HL-60 (cell line): ENCODE data around the gene EP400.
"Not testable (repeated sequence)": the region's sequence is repeated elsewhere in the genome, so short reads cannot be mapped to it uniquely, and the experiment has no call there.

Experiments
- DNase-seq, 2 experiments: peaks; one replicate each; pipeline ENCODE4 v3.0.0-alpha.2; 2010 to 2020; ENCODE audit warnings: low read depth in 1 of 2, low spot score in 1 of 2
- H3K27ac ChIP-seq: fragments of 250-450 bp; sonication (Bioruptor Pico); replicated peaks from 2 replicates; pipeline ENCODE4 v1.5.1; 2020; ENCODE audit warnings: mild to moderate bottlenecking, moderate library complexity
- H3K27me3 ChIP-seq: fragments of 250-450 bp; sonication (Bioruptor Pico); 2 replicates; pipeline ENCODE4 v1.5.1; 2021; ENCODE audit warnings: mild to moderate bottlenecking, moderate library complexity; ENCODE audit not compliant: insufficient read depth, poor library complexity, severe bottlenecking
- H3K4me3 ChIP-seq: replicated peaks from 2 replicates; pipeline ENCODE4 v1.5.1; 2011; ENCODE audit warnings: mild to moderate bottlenecking, control low read depth, low read length; ENCODE audit not compliant: insufficient read depth
- GABPA ChIP-seq: IDR thresholded peaks from 2 replicates; pipeline ENCODE4 v1.6.1; 2012; ENCODE audit warnings: low read depth
- POLR2AphosphoS5 ChIP-seq: IDR thresholded peaks from 2 replicates; pipeline ENCODE4 v1.6.1; 2012; ENCODE audit warnings: low read depth
- SPI1 ChIP-seq: IDR thresholded peaks from 2 replicates; pipeline ENCODE4 v1.6.1; 2012; ENCODE audit warnings: low read depth, mild to moderate bottlenecking, borderline replicate concordance
- TF ChIP-seq, protein P1 (sequence below): IDR thresholded peaks from one replicate; pipeline ENCODE4 v1.5.1; 2011; ENCODE audit warnings: low read length, control low read depth, inconsistent platforms; ENCODE audit not compliant: insufficient read depth
- TF ChIP-seq, protein P2 (sequence below): IDR thresholded peaks from 2 replicates; pipeline ENCODE4 v1.6.1; 2012; ENCODE audit warnings: low read depth; ENCODE audit not compliant: insufficient replicate concordance

The EP400 gene

DNA sequence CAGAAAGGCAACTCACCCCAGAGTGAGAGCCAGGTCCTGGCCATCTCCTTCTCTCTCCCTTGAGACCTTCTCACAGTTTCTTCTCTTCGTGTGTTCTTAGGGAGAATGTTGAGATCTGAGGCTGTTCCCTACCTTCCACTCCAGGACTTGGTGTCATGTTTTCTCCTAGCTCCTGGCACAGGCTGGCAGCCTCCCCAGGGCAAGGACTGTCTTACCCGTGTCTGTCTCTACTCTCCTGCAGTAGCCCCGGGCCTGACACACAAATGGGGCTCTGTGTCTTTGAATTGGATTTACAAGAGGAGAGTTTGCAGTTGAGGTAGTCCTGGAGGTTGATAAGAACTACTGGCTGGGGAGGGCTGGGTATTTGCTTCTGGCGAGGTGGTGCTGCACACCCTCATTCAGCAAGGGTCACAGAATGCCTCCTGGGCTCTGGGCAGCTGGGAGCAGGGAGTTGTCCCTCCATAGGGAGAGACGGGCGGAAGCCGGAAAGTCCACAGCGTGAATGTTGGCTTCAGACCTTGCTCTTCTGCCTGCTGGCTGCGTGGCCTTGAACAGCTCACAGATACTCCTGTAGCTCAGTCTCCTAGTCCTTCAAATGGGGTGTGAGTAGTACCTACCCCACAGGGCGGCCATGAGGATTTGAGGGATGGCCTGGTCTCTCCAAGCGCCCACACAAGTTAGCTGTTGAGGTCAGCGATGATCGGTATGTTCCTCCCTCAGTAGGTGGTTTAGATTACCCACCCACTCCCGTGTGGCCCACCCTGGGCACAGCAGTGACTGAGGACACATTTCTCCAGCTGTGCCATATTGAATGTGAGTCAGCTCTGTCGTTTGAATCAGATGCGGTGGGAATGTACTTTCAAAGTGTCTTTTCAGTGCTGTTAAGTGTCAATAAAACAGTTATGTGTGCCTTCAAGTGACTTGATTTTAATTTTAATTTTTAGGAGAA is 10.2 kb downstream of the EP400 start:
- Histone ChIP-seq H3K4me3 (no peak overlapping the region), H3K27me3 (no peaks in the 10 kb centered on the region), H3K27ac (no peak overlapping the region)
- no peak for DNase-seq
- TF ChIP-seq, protein P1, sequence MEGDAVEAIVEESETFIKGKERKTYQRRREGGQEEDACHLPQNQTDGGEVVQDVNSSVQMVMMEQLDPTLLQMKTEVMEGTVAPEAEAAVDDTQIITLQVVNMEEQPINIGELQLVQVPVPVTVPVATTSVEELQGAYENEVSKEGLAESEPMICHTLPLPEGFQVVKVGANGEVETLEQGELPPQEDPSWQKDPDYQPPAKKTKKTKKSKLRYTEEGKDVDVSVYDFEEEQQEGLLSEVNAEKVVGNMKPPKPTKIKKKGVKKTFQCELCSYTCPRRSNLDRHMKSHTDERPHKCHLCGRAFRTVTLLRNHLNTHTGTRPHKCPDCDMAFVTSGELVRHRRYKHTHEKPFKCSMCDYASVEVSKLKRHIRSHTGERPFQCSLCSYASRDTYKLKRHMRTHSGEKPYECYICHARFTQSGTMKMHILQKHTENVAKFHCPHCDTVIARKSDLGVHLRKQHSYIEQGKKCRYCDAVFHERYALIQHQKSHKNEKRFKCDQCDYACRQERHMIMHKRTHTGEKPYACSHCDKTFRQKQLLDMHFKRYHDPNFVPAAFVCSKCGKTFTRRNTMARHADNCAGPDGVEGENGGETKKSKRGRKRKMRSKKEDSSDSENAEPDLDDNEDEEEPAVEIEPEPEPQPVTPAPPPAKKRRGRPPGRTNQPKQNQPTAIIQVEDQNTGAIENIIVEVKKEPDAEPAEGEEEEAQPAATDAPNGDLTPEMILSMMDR: no peak
- TF ChIP-seq GABPA: no peak
- TF ChIP-seq POLR2AphosphoS5: no peak
- TF ChIP-seq, protein P2, sequence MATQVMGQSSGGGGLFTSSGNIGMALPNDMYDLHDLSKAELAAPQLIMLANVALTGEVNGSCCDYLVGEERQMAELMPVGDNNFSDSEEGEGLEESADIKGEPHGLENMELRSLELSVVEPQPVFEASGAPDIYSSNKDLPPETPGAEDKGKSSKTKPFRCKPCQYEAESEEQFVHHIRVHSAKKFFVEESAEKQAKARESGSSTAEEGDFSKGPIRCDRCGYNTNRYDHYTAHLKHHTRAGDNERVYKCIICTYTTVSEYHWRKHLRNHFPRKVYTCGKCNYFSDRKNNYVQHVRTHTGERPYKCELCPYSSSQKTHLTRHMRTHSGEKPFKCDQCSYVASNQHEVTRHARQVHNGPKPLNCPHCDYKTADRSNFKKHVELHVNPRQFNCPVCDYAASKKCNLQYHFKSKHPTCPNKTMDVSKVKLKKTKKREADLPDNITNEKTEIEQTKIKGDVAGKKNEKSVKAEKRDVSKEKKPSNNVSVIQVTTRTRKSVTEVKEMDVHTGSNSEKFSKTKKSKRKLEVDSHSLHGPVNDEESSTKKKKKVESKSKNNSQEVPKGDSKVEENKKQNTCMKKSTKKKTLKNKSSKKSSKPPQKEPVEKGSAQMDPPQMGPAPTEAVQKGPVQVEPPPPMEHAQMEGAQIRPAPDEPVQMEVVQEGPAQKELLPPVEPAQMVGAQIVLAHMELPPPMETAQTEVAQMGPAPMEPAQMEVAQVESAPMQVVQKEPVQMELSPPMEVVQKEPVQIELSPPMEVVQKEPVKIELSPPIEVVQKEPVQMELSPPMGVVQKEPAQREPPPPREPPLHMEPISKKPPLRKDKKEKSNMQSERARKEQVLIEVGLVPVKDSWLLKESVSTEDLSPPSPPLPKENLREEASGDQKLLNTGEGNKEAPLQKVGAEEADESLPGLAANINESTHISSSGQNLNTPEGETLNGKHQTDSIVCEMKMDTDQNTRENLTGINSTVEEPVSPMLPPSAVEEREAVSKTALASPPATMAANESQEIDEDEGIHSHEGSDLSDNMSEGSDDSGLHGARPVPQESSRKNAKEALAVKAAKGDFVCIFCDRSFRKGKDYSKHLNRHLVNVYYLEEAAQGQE: no peak
- TF ChIP-seq SPI1: no peak

DNA sequence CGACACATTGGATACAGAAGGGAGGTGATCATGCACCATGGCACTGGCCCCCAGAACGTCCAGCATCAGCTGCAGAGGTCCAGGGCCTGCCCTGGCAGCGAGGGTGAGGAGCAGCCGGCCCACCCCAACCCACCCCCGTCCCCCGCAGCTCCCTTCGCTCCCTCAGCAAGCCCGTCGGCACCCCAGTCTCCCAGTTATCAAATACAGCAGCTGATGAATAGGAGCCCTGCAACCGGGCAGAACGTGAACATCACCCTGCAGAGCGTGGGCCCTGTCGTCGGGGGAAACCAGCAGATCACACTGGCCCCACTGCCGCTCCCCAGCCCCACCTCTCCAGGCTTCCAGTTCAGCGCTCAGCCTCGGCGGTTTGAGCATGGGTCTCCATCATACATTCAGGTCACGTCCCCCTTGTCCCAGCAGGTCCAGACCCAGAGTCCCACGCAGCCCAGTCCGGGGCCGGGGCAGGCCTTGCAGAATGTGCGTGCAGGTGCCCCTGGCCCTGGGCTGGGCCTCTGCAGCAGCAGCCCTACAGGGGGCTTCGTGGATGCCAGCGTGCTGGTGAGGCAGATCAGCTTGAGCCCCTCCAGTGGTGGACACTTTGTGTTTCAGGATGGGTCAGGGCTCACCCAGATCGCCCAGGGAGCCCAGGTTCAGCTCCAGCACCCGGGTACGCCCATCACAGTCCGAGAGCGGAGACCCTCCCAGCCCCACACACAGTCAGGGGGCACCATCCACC is 11.0 kb downstream of the EP400 start:
- H3K27ac ChIP-seq, DNase-seq, H3K4me3 ChIP-seq, H3K27me3 ChIP-seq: not testable (repeated sequence)

DNA sequence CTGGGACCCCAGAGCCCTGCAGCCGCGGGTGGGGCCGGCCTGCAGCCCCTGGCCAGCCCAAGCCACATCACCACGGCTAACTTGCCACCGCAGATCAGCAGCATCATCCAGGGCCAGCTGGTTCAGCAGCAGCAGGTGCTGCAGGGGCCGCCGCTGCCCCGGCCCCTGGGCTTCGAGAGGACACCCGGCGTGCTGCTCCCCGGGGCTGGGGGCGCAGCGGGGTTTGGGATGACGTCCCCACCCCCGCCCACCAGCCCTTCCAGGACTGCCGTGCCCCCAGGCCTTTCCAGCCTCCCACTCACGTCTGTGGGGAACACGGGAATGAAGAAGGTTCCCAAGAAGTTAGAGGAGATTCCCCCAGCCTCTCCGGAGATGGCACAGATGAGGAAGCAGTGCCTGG is 11.6 kb downstream of the EP400 start:
- DNase-seq, H3K4me3 ChIP-seq, H3K27me3 ChIP-seq, H3K27ac ChIP-seq: not testable (repeated sequence)

DNA sequence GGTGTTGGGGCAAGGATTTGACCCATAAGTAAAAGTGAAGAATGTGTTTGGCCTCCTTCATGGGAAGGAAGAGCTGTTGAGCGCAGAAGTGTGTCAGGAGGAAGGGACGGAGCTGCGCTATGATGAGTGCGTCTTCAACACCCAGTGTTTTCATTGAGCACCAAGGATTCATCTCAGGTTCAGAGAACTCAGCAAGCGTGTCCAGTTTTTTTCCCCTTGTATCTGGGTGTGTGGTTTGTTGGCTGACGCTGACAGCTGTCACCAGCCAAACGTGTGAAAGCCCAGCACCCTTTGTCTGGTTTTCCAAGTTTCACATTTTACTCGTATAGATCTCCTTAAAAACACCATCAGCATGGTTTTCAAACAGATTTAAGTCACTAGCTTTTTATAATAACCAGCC is 12.3 kb downstream of the EP400 start:
- no peak for DNase-seq
- Histone ChIP-seq H3K27me3 (no peaks in the 10 kb centered on the region), H3K27ac (no peak overlapping the region), H3K4me3 (no peak overlapping the region)
- TF ChIP-seq, protein P2: no peak
- no peak for TF ChIP-seq GABPA
- TF ChIP-seq, protein P1: no peak
- no peak for TF ChIP-seq SPI1
- no peak for TF ChIP-seq POLR2AphosphoS5
